ENCODE measurements around the gene BANP.

GRCh38 chr16:87953308-87954215, 2.3 kb downstream of the BANP start:
- no peak for TF ChIP-seq CTCF (IDR thresholded peaks at IDR 0.05)
- TF ChIP-seq POLR2A (IDR thresholded peaks at IDR 0.05), result no peak
